Ovary (tissue), 9 donors: ENCODE results near the gene JAGN1. TPM values are rescaled to one million over a fixed set of nuclear protein-coding genes. Genes with fewer than 3 reads are reported as not detected.
"Not testable (repeated sequence)": the region's sequence is repeated elsewhere in the genome, so short reads cannot be mapped to it uniquely, and the experiment has no call there.

ENCODE experiments used
- DNase-seq, 5 donors: peaks; one replicate each; pipeline ENCODE4 v3.0.0-alpha.2; 2019 to 2020
- H3K27ac ChIP-seq, 2 donors: fragments of 200-600 bp; one replicate each; pipeline versions ENCODE4 v1.5.1 to v1.8.0; 2019 to 2022
- H3K27me3 ChIP-seq: fragments of 200-600 bp; one replicate; pipeline ENCODE4 v1.8.0; 2022
- H3K36me3 ChIP-seq: fragments of 200-600 bp; sonication (generic); one replicate; pipeline ENCODE4 v1.5.1; 2019
- H3K4me1 ChIP-seq: one replicate; pipeline ENCODE4 v1.8.1; 2013; ENCODE audit warnings: mild to moderate bottlenecking, moderate library complexity; ENCODE audit not compliant: insufficient read depth
- H3K4me3 ChIP-seq: fragments of 200-600 bp; sonication (generic); one replicate; pipeline ENCODE4 v1.5.1; 2017
- H3K9me3 ChIP-seq, 2 donors: fragments of 200-600 bp in 1 of 2; sonication (generic) in 1 of 2; one replicate each; pipeline versions ENCODE4 v1.5.1 to v1.8.1; 2013 to 2019; ENCODE audit warnings: mild to moderate bottlenecking in 1 of 2, moderate library complexity in 1 of 2
- CTCF ChIP-seq, 3 donors: fragments of 450-650 bp in 2 of 3; fragments of 200-600 bp in 1 of 3; IDR thresholded peaks; one replicate each; pipeline versions ENCODE4 v1.5.1 to v1.8.0; 2016 to 2022; ENCODE audit warnings: antibody characterized with exemption in 3 of 3, mild to moderate bottlenecking in 1 of 3
- EP300 ChIP-seq: sonication (generic); formaldehyde crosslinking; IDR thresholded peaks from one replicate; pipeline ENCODE4 v1.6.1; 2017; ENCODE audit warnings: antibody characterized with exemption
- POLR2A ChIP-seq: fragments of 450-650 bp; IDR thresholded peaks from one replicate; pipeline ENCODE4 v1.6.1; 2017; ENCODE audit warnings: antibody characterized with exemption, mild to moderate bottlenecking, moderate library complexity
- WGBS, 3 donors: extraction: QIAGEN DNeasy Blood & Tissue Kit in 1 of 3; methylation state at CpG; one replicate each; pipeline versions ENCODE4 v1.1.5 to v1.1.7; 2013 to 2017; 5-methylcytosine and 5-hydroxymethylcytosine counted together
- intact Hi-C, 4 donors: fragments of 100-400 bp; cut with DNase I; formaldehyde crosslinking; loops; one replicate each; pipeline versions ENCODE4 v1.11.0 to v1.15.1; 2022 to 2023
- polyA plus RNA-seq, 2 donors: library from polyadenylated mRNA; stranded (reverse); fragments of 200-250 nt in 1 of 2; fragments of 350-450 nt in 1 of 2; fragmentation: Illumina TruSeq in 1 of 2; extraction: RNeasy Lipid Tissue Mini Kit (QIAGEN cat#74804) in 1 of 2; gene quantifications; one replicate each; pipeline ENCODE4 v1.2.3, GENCODE V29; 2013 to 2014
- total RNA-seq, 7 donors: library from RNA; depleted of rRNA in 2 of 7; stranded (reverse); fragments of >200 nt in 2 of 7; fragmentation: NEBNext Ultra II Directional in 3 of 7; extraction: Animal tissue kit (Norgen Biotek cat#: 25700) in 3 of 7; gene quantifications; one replicate each; pipeline versions ENCODE4 v1.1.0 to v1.2.4, GENCODE V29; 2016 to 2023
- donor health status: DM: no; HTN: no; CAD: no; lungs with moderate emphysema.
- donor health status: DM: no; HTN: no; CAD: no.
- donor health status: Bipolar disorder and iron deficiency.
- donor health status: DM: yes; HTN: yes; CAD: no.
- donor health status: DM: no; HTN: no; CAD: no.
- donor health status: DM: yes; HTN: yes; CAD: no.

Gene JAGN1
- total and polyA plus RNA-seq, 9 donors, result 25.7 to 54.0 (median 32.7) TPM

- WGBS, 3 donors, result 36 to 48% (median 40%) methylated on average over 8 of the region's 8 CpGs
- H3K9me3 ChIP-seq, result no peaks in the 10 kb centered on the region
- H3K27me3 ChIP-seq, result no peaks in the 10 kb centered on the region
- H3K4me3 ChIP-seq, result no peak overlapping the region
- peaks cover 13% of the 10 kb centered on the region for H3K4me1 ChIP-seq
- TF ChIP-seq POLR2A, result no peak
- peak overlapping the region in 1 of 2 donors; percentile 17 for H3K27ac ChIP-seq
- intact Hi-C loops, result loop anchor here in 1 of 4 donors (2.0 kb wide), 1 partner anchor 22 kb away; no protein-coding TSS in a partner anchor
- no peaks in the 10 kb centered on the region for H3K36me3 ChIP-seq
- DNase-seq, result peak; percentile 51 to 82 (median 73)
These were observed 23.8 kb upstream of the JAGN1 start for GRCh38 chr3:9866639-9867038.

GRCh38 chr3:9867106-9867505 lies 23.3 kb upstream of the JAGN1 start:
- Histone ChIP-seq H3K27me3 (no peaks in the 10 kb centered on the region), H3K27ac (peak overlapping the region in 1 of 2 donors; percentile 17), H3K4me3 (no peak overlapping the region), H3K9me3 (no peaks in the 10 kb centered on the region), H3K4me1 (peaks cover 13% of the 10 kb centered on the region), H3K36me3 (no peaks in the 10 kb centered on the region)
- TF ChIP-seq CTCF (IDR thresholded peaks at IDR 0.05) (no peak), EP300 (no peak), POLR2A (no peak)
- DNase-seq, result no peak
- intact Hi-C loops, result loop anchor here in 1 of 4 donors (2.0 kb wide), 1 partner anchor 22 kb away; no protein-coding TSS in a partner anchor
- 88 to 94% (median 92%) methylated on average over 12 of the region's 12 CpGs for WGBS, 3 donors

DNA sequence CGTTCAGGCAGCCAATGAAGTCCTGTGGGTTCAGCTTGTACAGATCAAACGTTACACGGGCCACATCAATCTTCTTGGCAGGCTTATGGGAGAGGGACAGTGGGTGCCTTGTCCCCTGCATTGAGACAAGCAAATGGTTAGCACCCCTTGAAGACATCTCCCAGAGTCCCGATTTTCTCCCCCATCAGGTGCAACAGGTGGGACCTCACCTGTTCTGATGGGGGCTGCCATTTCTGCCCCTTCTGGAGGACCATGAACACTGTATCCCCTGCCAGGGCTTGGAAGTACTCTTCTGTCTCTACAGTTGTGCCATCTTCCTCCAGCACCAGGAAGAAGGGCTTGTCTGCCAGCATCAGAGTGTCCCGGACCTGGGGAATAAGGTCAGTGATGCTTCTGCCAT lies 20.5 kb upstream of the JAGN1 start:
- intact Hi-C loops, result no loop called here
- H3K9me3 ChIP-seq, result no peaks in the 10 kb centered on the region
- 72 to 81% (median 80%) methylated on average over 5 of the region's 5 CpGs for WGBS, 3 donors
- no peak overlapping the region for H3K27ac ChIP-seq
- no peak overlapping the region for H3K4me3 ChIP-seq
- no peak for DNase-seq
- TF ChIP-seq EP300 (no peak), POLR2A (no peak), CTCF (IDR thresholded peaks at IDR 0.05) (no peak)
- no peaks in the 10 kb centered on the region for H3K36me3 ChIP-seq
- peaks cover 12% of the 10 kb centered on the region for H3K4me1 ChIP-seq
- no peaks in the 10 kb centered on the region for H3K27me3 ChIP-seq

DNA sequence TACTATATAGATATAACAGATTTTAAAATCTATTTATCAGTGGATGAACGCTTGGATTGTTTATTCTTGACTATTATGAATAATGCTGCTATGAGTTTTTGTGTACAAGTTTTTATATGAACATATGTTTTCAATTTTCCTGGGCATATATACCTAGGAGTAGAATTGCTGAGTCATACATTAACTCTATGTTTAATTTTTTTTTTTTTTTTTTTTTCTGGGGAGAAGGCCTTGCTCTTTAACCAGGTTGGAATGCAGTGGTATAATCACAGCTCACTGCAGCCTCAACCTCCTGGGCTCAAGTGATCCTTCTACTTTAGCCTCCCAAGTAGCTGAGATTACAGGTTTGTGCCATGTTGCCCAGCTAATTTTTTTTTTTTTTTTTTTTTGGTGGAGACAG lies 19.4 kb upstream of the JAGN1 start:
- H3K4me3 ChIP-seq, result no peak overlapping the region
- no peaks in the 10 kb centered on the region for H3K36me3 ChIP-seq
- no peak overlapping the region for H3K27ac ChIP-seq
- no peak for DNase-seq
- WGBS, 3 donors, result 51 to 87% (median 78%) methylated on average over 1 of the region's 1 CpG
- no peaks in the 10 kb centered on the region for H3K9me3 ChIP-seq
- TF ChIP-seq EP300 (no peak), POLR2A (no peak), CTCF (IDR thresholded peaks at IDR 0.05) (no peak)
- intact Hi-C loops, result no loop called here
- no peaks in the 10 kb centered on the region for H3K27me3 ChIP-seq
- H3K4me1 ChIP-seq, result peaks cover 3% of the 10 kb centered on the region

- intact Hi-C loops, H3K4me1 ChIP-seq, H3K27ac ChIP-seq, H3K36me3 ChIP-seq, H3K9me3 ChIP-seq, H3K27me3 ChIP-seq, H3K4me3 ChIP-seq, DNase-seq: not testable (repeated sequence)
- WGBS, 3 donors, result 88 to 97% (median 91%) methylated on average over 5 of the region's 5 CpGs
These were observed 18.3 kb upstream of the JAGN1 start for GRCh38 chr3:9872067-9872466.

DNA sequence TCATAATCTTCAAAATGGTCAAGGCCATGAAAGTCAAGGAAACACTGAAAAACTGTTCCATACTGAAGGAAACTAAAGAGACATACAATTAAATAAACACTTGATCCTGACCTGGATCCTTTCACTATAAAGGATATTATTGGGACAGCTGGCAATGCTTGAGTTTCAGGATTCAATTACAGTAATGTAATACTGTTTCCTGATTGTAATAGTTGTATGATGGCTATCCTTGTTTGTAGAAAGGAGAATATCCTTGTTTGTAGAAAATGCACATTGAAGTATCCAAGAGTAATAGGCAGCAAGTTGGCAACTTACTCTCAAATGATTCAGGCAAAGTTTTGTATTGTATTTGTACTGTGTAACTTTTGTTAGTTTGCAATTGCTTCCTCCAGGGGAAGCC lies 15.0 kb upstream of the JAGN1 start:
- Histone ChIP-seq H3K4me3 (no peak overlapping the region), H3K4me1 (no peaks in the 10 kb centered on the region), H3K27ac (no peak overlapping the region), H3K36me3 (no peaks in the 10 kb centered on the region), H3K27me3 (no peaks in the 10 kb centered on the region), H3K9me3 (no peaks in the 10 kb centered on the region)
- no peak for DNase-seq
- intact Hi-C loops, result no loop called here
- TF ChIP-seq CTCF (IDR thresholded peaks at IDR 0.05) (no peak), EP300 (no peak), POLR2A (no peak)

- H3K36me3 ChIP-seq, intact Hi-C loops, H3K27ac ChIP-seq, H3K4me1 ChIP-seq, DNase-seq, H3K4me3 ChIP-seq, H3K27me3 ChIP-seq, H3K9me3 ChIP-seq: not testable (repeated sequence)
- WGBS, 3 donors, result 80 to 89% (median 87%) methylated on average over 4 of the region's 4 CpGs
These were observed 14.2 kb upstream of the JAGN1 start for GRCh38 chr3:9876255-9876654.
